GM11168 (cell line): ENCODE measurements around the gene ISCA2.

Experiments used
- in situ Hi-C: fragments of 300-500 bp; cut with MboI; formaldehyde crosslinking; loops from one replicate; pipeline ENCODE4 v1.12.0; 2022; ENCODE audit warnings: low sequenced_read_pairs; ENCODE audit not compliant: unreplicated experiment

ISCA2 gene

DNA sequence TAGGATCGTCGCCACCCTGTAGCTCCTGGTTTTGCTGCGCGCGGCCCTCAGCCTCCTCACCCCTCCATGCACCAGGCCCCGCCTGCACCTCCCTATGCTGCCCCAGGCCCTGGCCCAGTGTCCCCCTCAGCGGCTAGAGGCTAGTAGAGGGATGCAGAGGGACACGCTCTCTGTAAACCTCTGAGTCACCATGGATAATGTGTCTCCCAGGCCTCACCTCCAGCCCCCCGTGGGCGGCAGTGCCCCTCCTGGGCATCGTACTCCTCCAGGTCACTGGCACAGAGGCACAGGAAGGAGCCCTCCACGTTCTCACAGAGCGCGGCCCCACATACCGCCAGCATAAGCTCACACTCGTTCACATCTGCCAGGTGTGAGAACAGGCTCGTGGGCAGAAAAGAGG, 12.3 kb downstream of the ISCA2 start:
- in situ Hi-C loops, result no loop called here

DNA sequence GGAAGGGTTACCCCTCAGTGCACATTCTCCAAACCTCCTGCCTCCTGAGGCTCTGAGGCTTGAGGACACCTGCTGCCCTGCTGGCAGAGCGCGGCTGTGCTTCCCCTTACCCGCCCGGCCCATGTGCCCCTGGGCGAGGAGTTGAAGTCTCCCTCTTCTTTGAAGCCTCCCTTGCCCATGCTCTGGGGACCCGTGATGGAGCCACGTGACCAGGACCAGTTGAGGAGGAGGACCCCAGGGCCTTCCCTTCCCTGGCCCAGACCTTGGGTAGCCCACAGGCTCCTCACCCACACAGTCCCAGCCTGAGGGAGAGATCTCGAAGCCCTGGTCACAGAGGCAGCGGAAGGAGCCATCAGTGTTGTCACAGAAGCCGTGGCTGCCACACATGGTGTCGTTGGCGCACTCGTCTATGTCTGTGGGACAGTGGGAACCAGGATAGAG, 12.9 kb downstream of the ISCA2 start:
- in situ Hi-C loops, result no loop called here

DNA sequence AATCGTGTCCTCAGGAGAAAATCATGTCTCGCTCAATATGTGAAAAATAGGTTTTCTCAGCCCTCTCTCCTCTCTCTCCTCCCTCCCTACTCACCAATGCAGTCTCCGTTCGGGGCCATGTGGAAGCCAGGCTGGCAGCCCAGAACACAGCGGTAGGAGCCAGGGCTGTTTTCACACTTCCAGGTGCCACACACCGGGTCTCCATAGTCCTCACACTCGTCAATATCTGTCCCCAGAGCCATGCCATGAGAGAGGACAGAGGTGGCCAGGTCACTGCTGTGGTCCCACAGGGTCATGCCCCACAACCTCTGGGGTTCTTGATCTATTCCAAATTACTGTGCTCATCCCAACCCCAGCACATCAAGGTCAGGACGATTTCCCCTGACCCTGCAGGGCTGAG, 13.5 kb downstream of the ISCA2 start:
- in situ Hi-C loops, result no loop called here

DNA sequence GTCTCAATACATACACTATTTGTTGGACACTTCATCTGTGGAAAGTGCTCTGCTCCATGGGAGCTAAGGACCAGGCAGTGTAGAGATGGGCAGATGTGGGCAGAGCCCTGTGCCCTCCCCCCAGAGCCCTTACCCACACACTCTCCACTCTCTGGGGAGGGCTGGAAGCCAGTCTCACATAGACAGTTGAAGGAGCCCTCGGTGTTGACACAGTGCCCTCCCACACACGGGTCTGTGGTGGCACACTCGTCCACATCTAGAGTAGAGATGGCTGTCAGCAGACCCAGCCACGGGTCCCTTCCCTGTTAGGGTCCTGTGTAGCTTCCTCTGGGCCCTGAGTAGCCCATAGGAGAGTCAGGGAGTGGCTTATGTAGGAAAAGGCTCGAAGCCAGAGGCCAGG, 14.3 kb downstream of the ISCA2 start:
- in situ Hi-C loops, result no loop called here

DNA sequence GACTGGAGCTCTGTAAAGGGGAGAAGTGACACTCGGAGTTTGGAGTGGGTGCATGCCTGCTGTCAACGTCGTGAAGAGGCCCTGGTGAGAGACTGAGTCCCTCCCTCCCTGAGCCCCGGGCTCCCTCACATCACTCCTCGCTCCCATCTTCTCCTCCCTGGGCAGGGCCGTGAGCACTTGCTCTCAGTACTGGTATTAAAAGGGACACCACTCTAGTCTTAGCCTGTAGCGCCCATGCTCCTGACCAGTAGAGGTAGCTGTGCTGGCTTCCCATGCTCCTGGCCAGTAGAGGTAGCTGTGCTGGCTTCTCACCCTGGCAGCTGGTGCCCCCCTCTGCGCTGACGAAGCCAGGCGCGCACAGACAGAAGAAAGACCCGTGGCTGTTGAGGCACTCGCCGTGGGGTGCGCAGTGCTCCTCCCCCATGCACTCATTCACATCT, 14.7 kb downstream of the ISCA2 start:
- in situ Hi-C loops, result no loop called here

DNA sequence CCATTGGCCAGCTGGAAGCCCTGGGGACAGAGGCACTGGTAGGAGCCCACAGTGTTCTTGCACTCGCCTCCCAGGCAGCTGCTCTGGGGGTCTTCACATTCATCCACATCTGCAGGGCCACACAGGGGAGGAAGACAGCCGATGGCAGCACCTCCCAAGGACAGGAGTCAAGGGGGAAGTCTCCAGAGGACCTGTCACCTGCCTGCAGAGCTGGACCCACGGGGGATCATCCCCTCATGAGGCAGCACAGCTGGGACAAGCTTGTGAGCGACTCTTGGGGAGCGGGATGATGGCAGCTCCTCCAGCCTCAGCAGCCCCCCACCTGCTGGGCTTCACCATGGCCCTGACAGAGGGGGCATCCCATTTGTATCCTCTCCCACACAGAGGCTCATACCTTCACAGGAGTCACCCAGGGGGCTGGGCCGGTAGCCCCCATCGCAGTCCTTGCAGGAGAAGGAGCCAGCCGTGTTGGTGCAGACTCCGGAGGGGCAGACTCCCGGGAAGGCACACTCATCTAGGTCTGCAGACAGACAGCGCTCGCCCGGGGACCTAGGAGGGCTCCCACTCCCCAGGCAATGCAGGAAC, 15.4 kb downstream of the ISCA2 start:
- in situ Hi-C loops, result no loop called here

DNA sequence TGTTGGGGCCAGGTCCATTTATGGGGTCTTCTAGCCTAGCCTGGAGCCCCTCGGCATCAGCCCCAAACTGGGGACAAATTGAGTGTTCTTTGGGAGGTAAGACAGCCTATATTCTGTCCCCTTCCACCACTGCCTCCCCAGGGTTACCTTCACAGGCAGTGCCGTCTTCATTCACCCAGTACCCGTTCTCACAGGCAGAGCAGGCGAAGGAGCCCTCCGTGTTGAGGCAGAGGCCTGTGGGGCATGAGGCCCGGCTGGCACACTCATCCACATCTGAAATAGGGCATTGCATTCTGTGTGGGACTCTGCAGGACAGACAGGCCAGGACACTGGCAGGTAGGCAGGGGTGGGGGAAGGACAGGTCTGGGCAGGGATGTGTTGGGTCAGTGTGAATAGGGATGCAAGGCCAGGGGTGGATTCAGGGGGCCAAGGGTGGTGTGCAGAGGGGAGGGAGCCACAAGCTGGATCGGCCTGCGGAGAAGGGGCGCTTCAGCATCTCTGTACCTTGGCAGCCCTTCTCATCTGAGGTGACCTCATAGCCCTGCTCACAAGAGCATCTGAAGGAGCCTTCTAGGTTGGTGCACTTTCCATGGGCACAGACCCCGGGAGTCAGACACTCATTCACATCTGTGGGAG, 16.1 kb downstream of the ISCA2 start:
- in situ Hi-C loops, result no loop called here

DNA sequence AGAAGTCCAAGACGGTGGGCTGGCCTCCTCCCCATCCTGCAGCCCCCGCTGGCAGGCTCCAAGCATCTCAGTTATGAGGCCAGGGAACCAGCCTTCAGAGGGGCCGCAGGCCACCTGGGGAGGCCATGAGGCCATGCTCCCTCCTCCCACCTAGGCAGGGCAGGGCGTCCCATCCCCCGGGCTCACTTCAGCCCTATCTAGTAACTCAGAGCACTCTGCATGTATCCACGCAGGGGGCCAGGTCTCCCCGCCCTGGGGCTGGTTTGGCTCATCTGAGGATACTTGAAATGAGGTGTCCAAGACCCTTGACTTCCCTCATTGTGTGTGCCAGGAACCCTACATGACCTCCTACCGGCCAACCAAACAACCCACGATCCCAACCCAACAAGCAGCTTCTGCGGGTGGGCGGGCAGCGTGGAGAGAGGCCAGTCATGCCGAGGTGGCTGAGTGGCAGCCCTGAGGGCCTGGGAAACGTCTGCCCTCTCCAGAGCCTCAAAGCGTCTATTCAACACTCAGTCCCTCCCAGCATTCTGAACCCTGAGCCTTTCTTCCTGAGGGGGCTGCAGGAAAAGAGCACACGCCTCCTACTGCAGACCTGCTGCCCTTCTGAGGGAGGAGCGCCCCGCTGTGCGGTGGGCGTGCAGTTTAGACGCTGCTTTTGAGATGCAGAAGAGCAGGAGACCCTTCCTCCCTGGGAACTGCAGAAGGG, 16.8 kb downstream of the ISCA2 start:
- in situ Hi-C loops, result no loop called here

DNA sequence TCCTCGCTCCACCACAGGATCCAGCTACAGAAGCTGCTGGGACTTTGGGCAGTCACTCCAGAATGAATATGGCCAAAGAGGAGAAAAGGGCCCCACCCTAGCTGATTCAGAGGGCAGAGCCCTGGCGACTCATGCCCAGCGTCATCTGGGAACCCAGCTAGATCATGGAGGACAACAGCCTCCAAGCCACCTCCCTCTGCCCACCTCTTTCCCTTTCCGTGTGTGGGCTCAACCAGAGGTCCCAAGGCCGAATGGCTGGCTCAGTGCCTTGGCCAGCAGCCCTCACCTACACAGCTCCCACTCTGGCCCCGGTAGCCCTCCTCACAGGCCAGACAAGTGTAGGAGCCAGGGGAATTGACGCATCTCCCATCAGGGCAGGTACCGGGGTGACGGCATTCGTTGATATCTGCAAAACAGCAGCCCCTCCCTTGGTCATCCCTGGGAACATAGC, 17.4 kb downstream of the ISCA2 start:
- in situ Hi-C loops, result no loop called here

DNA sequence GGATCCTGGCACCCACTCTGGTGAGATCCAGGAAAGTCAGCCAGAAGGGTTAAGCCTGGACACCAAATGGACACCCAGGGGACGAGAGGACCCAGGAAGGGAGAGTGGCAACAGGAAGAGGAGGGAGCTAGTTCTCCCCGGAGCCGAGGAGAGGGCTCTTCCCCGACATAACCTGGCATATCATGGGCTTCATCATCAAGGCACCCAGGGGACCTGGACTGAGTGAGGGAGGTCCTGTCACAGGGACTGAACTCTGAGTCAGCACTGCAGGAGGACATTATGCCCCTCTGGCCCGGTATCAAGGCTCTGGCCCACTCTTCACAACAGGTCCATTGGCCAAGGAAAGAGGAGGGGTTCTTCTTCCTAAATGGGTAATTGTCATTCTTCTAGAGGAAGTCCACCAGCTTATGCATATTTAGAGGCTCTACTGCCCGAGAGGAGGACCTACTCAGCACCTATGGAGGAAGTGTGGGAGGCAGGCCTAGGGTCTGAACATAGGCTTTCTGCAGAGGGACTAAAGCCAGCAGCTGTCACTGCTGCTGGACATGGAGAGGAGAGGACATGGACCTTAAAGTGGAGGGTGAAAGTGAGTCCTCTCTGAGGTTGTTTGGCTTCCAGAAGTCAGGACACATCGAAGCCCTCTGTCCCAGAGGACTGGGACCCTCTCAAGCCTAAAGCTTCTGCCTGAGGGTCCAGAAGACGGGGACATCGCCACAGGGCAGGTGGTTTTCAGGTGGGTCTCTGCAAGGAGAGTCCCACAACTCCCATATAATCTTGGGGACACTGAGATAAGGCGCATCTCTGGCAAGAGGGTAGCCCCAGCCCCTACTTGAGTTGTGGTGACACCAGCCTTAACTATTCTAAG, 18.6 kb downstream of the ISCA2 start:
- in situ Hi-C loops, result no loop called here

DNA sequence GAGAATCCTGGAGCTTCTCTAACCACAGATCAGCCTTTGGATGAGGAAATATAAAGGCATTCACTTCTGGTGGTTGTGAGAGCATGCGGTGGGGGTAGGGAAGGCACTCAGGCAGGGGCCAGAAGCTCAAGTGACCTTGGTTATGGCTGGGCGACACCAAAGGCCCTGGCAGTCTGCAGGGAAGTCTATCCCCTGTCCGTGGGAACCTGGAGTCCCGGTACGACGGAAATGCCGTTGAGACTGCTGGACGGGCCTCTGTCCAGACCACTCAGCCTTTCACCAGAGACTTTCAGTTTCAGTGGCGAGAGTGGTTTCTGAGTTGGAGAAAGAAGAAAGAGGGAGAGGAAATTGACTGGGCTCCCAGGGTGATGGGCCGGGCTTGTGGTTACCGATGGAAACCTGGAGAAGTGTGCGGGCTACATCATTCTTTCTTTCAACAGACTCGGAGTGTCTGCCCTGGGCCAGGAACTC, 20.9 kb downstream of the ISCA2 start:
- in situ Hi-C loops, result no loop called here

DNA sequence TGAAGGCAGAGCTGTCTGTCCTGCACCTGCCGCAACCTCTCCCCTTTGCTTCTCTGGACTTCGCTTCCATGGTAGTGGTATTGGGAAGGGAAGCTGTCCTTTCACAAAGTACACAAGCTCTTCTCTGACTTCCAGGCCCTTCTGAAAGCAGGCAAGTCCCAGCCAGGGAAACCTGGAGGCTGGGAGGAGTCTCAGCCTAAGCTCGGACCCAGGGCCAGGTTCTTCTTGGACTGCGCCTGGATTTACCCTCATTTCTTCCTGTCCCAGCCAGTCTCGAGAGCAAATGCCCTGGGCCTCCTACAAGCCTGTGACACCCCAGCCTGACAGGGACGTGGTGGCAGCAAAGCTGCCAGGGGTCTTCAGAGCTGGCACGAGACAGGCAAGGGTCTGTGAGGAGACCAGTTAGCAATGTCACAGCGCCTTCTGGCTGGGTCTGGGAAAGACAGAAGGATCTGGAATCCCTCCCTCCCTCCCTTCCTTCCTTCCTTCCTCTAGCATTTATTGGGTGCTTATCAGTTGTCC, 22.4 kb downstream of the ISCA2 start:
- in situ Hi-C loops, result no loop called here

DNA sequence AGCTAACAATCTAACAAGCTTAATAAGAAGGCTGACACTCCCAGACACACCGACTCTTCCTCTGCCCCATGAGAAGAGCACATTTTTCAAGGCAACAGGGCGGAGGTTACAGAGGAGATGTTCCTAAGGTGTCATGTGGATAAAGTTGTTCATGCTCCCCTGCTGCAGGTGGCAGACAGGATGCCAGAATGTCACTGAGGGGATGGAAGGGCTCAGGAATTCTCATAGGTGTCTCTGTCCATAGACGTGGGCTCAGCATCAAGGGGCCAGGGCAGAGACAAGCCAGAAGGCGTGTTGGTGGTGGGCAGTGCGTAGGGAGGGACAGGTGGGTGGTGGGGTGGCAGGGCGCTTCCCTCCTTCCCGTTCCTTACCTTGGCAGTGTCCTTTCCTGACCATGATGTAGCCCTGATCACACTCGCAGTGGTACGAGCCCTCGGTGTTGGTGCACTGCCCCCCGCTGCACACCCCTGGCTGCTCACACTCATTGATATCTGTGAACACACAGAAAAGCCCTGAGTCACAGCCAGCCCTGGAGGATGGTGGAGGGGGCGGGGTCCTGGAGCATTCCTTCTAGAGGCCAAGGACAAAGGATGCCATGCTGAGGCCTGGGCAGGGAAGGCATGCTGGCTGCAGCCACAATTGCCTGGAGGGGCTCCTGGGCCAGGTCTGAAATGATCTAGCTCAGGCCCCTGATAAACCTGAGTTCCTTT, 23.0 kb downstream of the ISCA2 start:
- in situ Hi-C loops, result no loop called here

DNA sequence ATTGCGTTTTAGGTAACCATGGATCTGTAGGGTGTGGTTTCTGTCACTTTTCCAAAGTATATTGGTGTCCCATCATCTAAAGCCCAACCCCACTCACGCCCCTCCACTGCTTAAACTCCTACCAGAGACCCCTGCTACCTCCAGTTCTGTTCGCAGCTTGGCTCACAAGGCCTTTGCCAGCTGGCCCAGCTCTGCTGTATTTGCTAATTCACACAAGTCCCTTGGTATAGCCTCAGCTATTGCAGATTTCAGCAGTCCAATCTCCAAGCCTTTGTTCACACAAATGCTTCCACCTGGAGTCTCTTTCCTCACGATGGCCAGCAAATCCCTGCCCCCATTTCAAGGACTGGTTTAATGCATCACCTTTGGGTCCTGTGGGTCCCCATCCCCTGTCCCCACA, 24.2 kb downstream of the ISCA2 start:
- in situ Hi-C loops, result no loop called here

DNA sequence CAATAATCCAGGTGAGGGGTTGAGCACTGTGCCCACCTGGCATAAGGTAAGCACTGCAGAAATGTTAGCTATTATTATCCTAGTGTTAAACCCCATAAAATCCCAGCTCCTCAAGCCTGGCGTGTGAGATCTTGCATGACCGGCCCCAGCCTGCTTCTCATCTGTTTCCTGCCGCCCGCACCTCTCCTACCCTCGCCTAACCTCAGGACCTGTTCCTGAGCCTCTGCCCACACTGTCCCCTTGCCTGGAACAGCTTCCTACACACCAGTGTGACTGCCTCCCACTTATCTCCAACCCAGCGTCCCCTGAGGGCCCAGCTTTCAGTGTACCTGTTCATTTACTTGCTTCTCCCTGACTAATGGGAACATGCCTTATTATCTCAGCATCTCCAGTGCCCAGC, 24.7 kb downstream of the ISCA2 start:
- in situ Hi-C loops, result no loop called here

DNA sequence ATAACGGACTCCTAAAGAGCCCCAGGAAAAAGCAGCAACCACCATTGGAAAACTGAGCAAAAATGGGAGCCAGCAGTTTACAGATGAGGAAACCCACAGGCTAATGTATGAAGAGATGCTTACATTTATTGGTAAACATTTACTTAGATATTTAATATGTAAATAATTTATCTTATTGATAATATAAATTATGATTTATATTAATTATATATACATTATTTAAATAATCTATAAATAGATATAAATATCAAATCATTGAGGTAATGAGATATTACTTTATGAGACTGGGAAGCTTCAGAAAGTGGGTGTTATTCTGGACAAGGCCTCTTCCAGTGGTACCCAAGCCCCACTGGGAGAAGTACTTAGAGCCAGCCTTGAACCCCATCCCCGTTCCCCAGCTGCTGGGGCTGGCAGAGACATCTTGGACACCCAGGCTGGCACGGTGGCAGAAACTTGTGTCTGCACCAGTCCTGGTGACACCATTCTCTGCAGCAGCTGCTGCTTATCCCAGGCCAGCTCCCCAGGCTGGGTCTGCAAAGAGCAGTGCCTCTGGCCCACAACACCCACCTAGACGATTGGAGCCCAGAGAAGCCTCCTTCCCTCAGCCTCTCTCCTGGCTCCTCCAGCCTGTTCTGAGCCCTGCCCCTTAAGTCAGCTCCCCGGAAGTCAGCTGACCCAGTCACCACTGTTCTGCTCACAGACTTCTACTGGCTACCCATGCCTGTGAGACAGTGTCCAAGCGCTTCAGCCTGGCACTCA, 25.9 kb downstream of the ISCA2 start:
- in situ Hi-C loops, result no loop called here

DNA sequence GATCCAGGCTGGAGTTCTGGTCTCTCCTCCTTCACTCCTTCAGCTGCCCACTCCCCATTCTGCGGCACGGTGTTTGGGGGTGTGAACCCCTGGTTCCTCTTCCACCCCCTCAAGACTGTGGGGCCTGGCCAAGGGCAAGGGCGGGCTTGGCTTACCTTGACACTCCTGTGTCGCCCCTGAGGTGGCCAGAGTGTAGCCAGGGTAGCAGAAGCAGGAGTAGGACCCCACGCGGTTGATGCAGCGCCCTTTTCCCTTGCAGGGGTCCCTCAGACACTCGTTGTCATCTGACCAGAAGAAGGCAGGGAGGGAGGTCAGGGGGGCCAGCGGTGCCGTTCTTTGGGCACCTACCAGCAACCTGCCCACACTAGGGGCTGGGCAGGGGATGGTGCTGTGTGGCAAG, 28.2 kb downstream of the ISCA2 start:
- in situ Hi-C loops, result no loop called here

DNA sequence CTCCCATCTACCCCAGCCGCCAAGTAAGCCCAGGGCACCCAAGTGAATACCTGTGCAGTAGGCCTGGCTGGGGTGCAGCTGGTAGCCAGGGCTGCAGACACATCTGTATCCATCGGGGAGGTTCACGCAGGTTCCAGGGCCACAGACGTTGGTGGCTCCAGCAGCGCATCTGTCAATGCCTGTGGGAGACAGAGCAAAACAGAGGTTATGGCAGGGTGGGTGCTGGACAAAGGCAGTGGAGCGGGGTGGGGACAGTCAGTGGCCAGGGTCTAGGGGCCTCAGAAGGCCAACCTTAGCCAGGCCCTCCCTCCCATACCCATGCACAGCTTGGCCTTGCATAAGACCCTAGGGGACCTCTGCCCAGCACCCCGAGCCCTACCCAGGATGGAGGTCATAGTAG, 29.2 kb downstream of the ISCA2 start:
- in situ Hi-C loops, result no loop called here
